Activated CD4-positive, alpha-beta memory T cell treated with anti-CD3 and anti-CD28 coated beads, Interleukin-2, amount 10 ng/mL, durations not matched to agents 7 days and 5 days (primary cell): ENCODE measurements around the gene CFAP299. TPM values are rescaled to one million over a fixed set of nuclear protein-coding genes. Genes with fewer than 3 reads are reported as not detected.

Experiments used
- CTCF ChIA-PET: fragments of 350-600 bp; sonication (Branson Sonifier 250); formaldehyde crosslinking; loops from one replicate; lab custom pipeline; 2021; ENCODE audit warnings: antibody characterized with exemption, inconsistent platforms; lab: Charles Lee
- POLR2A ChIA-PET: fragments of 350-600 bp; sonication (Branson Sonifier 250); formaldehyde crosslinking; loops from one replicate; lab custom pipeline; 2021; ENCODE audit warnings: antibody characterized with exemption; lab: Charles Lee
- DNase-seq: peaks from one replicate; pipeline ENCODE4 v3.0.0-alpha.2; 2020
- H3K27ac Mint-ChIP-seq: one replicate; pipeline ENCODE4 v1.8.0; 2021; ENCODE audit warnings: mild to moderate bottlenecking, mixed read lengths
- H3K27me3 Mint-ChIP-seq: one replicate; pipeline ENCODE4 v1.8.0; 2021; ENCODE audit warnings: mixed read lengths
- H3K36me3 Mint-ChIP-seq: one replicate; pipeline ENCODE4 v1.8.0; 2021; ENCODE audit warnings: low read depth, mixed read lengths
- H3K4me1 Mint-ChIP-seq: one replicate; pipeline ENCODE4 v1.8.0; 2021; ENCODE audit warnings: mixed read lengths
- H3K4me3 Mint-ChIP-seq: one replicate; pipeline ENCODE4 v1.8.0; 2021; ENCODE audit warnings: mild to moderate bottlenecking, mixed read lengths
- H3K9me3 Mint-ChIP-seq: one replicate; pipeline ENCODE4 v1.8.0; 2021; ENCODE audit warnings: mixed read lengths
- total RNA-seq, 2 experiments: library from RNA; stranded (reverse); gene quantifications; one replicate each; pipeline ENCODE4 v1.2.3, GENCODE V29; 2021

The CFAP299 gene
- total RNA-seq, 2 experiments from 2014 or later = not detected

- Mint-ChIP-seq H3K4me1 (no peaks in the 10 kb centered on the region), H3K4me3 (no peak overlapping the region), H3K9me3 (peaks cover 2% of the 10 kb centered on the region), H3K27ac (no peak overlapping the region), H3K27me3 (no peaks in the 10 kb centered on the region), H3K36me3 (no peaks in the 10 kb centered on the region)
- ChIA-PET CTCF (no interaction called here), POLR2A (no interaction called here)
- DNase-seq = no peak
These were observed 506.2 kb downstream of the CFAP299 start for GRCh38 chr4:80841587-80842281.

DNA sequence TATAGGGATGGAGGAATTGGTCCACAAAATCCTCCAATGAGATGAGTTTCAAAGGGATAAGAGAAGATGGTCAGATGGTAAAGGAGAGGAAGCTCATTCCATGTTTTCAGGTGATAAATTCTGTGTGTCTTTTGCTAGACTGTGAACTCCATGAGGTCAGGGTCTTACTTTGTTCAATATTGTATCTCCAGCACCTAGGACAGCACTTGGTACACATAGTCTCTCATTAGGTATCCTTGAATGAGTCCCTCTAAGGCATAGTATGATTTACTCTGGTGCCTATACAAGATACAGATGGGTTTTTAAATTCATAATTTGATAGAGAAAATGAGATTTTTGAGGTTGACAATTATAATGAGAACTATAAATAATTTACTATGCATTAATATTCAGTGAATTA lies 510.7 kb downstream of the CFAP299 start:
- no peak for DNase-seq
- no peak overlapping the region for H3K4me3 Mint-ChIP-seq
- H3K9me3 Mint-ChIP-seq = peaks cover 2% of the 10 kb centered on the region
- no peak overlapping the region for H3K27ac Mint-ChIP-seq
- no peaks in the 10 kb centered on the region for H3K27me3 Mint-ChIP-seq
- H3K36me3 Mint-ChIP-seq = no peaks in the 10 kb centered on the region
- no peaks in the 10 kb centered on the region for H3K4me1 Mint-ChIP-seq
- ChIA-PET CTCF (no interaction called here), POLR2A (no interaction called here)

DNA sequence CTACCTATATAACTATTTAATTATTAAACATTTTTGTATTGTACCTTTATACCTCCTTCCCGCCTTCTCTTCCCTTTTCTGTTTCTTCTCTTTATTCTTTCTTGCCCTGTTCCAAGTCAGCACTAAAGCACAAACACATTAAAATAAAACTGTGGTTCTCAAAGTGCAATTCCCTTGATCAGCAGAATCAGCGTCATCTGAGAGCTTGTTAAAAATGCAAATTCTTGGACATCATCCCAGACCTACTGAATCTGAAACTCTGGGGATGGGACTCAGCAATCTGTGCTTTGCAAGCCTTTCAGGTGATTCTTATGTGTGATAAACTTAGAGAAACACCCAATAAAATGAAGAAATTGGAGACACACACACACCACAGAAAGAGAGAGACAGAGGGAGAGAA lies 516.5 kb downstream of the CFAP299 start:
- H3K9me3 Mint-ChIP-seq = peaks cover 2% of the 10 kb centered on the region
- no peaks in the 10 kb centered on the region for H3K36me3 Mint-ChIP-seq
- H3K27me3 Mint-ChIP-seq = no peaks in the 10 kb centered on the region
- no peak overlapping the region for H3K4me3 Mint-ChIP-seq
- POLR2A ChIA-PET = no interaction called here
- CTCF ChIA-PET = no interaction called here
- no peaks in the 10 kb centered on the region for H3K4me1 Mint-ChIP-seq
- no peak overlapping the region for H3K27ac Mint-ChIP-seq
- no peak for DNase-seq

- Mint-ChIP-seq H3K4me3 (no peak overlapping the region), H3K4me1 (peaks cover 5% of the 10 kb centered on the region), H3K36me3 (no peaks in the 10 kb centered on the region), H3K27ac (no peak overlapping the region), H3K27me3 (no peaks in the 10 kb centered on the region), H3K9me3 (no peaks in the 10 kb centered on the region)
- CTCF ChIA-PET = no interaction called here
- POLR2A ChIA-PET = no interaction called here
- no peak for DNase-seq
These were observed 538.0 kb downstream of the CFAP299 start for GRCh38 chr4:80873571-80873970.

- H3K4me1 Mint-ChIP-seq = peaks cover 5% of the 10 kb centered on the region
- no peaks in the 10 kb centered on the region for H3K36me3 Mint-ChIP-seq
- ChIA-PET CTCF (no interaction called here), POLR2A (no interaction called here)
- no peaks in the 10 kb centered on the region for H3K9me3 Mint-ChIP-seq
- H3K27ac Mint-ChIP-seq = no peak overlapping the region
- H3K4me3 Mint-ChIP-seq = no peak overlapping the region
- no peaks in the 10 kb centered on the region for H3K27me3 Mint-ChIP-seq
- DNase-seq = no peak
These were observed 539.4 kb downstream of the CFAP299 start for GRCh38 chr4:80874979-80875378.

DNA sequence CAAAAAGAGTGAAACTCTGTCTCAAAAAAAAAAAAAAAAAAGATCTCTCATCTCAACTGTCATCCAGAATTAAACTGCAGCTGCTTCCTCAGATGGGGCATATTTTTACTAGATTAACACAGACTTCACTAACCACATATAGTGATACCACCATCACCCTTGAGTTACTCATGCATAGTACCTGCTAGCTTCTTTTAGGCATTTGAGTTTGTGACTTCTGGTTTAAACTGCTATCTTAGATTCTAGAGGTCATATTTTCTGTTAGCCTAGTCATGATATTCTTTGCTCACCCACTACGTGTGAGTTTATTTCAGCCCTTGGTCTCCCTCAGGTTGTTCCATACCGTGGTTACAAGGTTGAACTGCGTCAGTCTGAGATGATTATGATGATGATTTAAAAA lies 540.1 kb downstream of the CFAP299 start:
- no peaks in the 10 kb centered on the region for H3K36me3 Mint-ChIP-seq
- H3K4me3 Mint-ChIP-seq = no peak overlapping the region
- no peaks in the 10 kb centered on the region for H3K9me3 Mint-ChIP-seq
- DNase-seq = no peak
- H3K27me3 Mint-ChIP-seq = no peaks in the 10 kb centered on the region
- H3K4me1 Mint-ChIP-seq = peaks cover 5% of the 10 kb centered on the region
- ChIA-PET CTCF (no interaction called here), POLR2A (no interaction called here)
- no peak overlapping the region for H3K27ac Mint-ChIP-seq

GRCh38 chr4:80876810-80877209 lies 541.3 kb downstream of the CFAP299 start:
- no peaks in the 10 kb centered on the region for H3K27me3 Mint-ChIP-seq
- H3K36me3 Mint-ChIP-seq = no peaks in the 10 kb centered on the region
- no peak for DNase-seq
- H3K4me3 Mint-ChIP-seq = no peak overlapping the region
- POLR2A ChIA-PET = no interaction called here
- peaks cover 5% of the 10 kb centered on the region for H3K4me1 Mint-ChIP-seq
- no peaks in the 10 kb centered on the region for H3K9me3 Mint-ChIP-seq
- H3K27ac Mint-ChIP-seq = no peak overlapping the region
- CTCF ChIA-PET = no interaction called here

GRCh38 chr4:80878218-80878617 lies 542.7 kb downstream of the CFAP299 start:
- H3K27ac Mint-ChIP-seq = no peak overlapping the region
- H3K27me3 Mint-ChIP-seq = no peaks in the 10 kb centered on the region
- no peak for DNase-seq
- no peaks in the 10 kb centered on the region for H3K36me3 Mint-ChIP-seq
- ChIA-PET POLR2A (no interaction called here), CTCF (no interaction called here)
- no peak overlapping the region for H3K4me3 Mint-ChIP-seq
- no peaks in the 10 kb centered on the region for H3K9me3 Mint-ChIP-seq
- peaks cover 5% of the 10 kb centered on the region for H3K4me1 Mint-ChIP-seq

GRCh38 chr4:80897537-80898303 lies 562.2 kb downstream of the CFAP299 start:
- Mint-ChIP-seq H3K4me3 (no peak overlapping the region), H3K9me3 (no peaks in the 10 kb centered on the region), H3K27me3 (peaks cover 2% of the 10 kb centered on the region), H3K36me3 (no peaks in the 10 kb centered on the region), H3K4me1 (no peaks in the 10 kb centered on the region), H3K27ac (no peak overlapping the region)
- CTCF ChIA-PET = no interaction called here
- POLR2A ChIA-PET = no interaction called here
- no peak for DNase-seq

DNA sequence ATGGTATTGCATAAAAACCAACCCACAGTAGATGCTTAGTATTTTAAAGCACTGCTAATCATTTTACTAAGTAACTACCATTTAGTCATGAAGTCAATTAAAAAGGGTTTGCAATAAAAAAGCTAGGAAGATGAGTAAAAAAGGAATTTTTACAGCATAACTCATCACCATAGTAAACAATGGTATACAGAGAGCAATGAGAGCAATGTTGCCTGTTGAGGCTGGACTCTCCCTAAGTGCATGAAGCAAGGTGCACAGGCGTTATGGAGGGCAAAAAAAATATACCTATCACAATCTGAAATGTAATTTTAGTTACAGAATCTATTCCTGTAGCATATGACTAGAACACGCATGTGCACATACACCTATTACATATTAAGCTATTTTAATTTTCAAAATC lies 565.4 kb downstream of the CFAP299 start:
- ChIA-PET CTCF (no interaction called here), POLR2A (no interaction called here)
- DNase-seq = no peak
- H3K9me3 Mint-ChIP-seq = peaks cover 5% of the 10 kb centered on the region
- no peak overlapping the region for H3K4me3 Mint-ChIP-seq
- no peak overlapping the region for H3K27ac Mint-ChIP-seq
- H3K4me1 Mint-ChIP-seq = no peaks in the 10 kb centered on the region
- H3K36me3 Mint-ChIP-seq = no peaks in the 10 kb centered on the region
- peaks cover 2% of the 10 kb centered on the region for H3K27me3 Mint-ChIP-seq

GRCh38 chr4:80903020-80903419 lies 567.5 kb downstream of the CFAP299 start:
- peaks cover 12% of the 10 kb centered on the region for H3K9me3 Mint-ChIP-seq
- H3K27ac Mint-ChIP-seq = no peak overlapping the region
- no peak for DNase-seq
- H3K36me3 Mint-ChIP-seq = no peaks in the 10 kb centered on the region
- no peaks in the 10 kb centered on the region for H3K4me1 Mint-ChIP-seq
- H3K27me3 Mint-ChIP-seq = peaks cover 2% of the 10 kb centered on the region
- H3K4me3 Mint-ChIP-seq = no peak overlapping the region
- ChIA-PET CTCF (no interaction called here), POLR2A (no interaction called here)

DNA sequence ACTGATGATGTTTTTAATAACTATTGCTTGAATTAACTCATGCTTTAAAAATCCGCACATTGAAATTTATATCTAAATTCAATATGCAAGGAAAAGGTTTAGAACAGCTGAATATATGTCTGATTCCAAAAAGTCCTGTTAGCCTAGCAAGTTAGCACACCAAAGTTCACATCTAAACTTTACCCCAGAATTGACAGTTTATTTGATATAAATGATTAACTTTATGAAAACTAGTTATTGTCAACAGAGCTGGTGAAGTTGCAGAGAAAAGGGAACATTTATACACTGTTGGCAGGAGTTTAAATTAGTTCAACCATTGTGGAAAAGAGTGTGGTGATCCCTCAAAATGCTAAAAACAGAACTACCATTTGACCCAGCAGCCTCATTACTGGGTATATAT lies 574.4 kb downstream of the CFAP299 start:
- no peak overlapping the region for H3K4me3 Mint-ChIP-seq
- CTCF ChIA-PET = no interaction called here
- no peak overlapping the region for H3K27ac Mint-ChIP-seq
- H3K36me3 Mint-ChIP-seq = no peaks in the 10 kb centered on the region
- no peak for DNase-seq
- POLR2A ChIA-PET = no interaction called here
- H3K27me3 Mint-ChIP-seq = no peaks in the 10 kb centered on the region
- H3K4me1 Mint-ChIP-seq = peaks cover 6% of the 10 kb centered on the region
- H3K9me3 Mint-ChIP-seq = peaks cover 15% of the 10 kb centered on the region

DNA sequence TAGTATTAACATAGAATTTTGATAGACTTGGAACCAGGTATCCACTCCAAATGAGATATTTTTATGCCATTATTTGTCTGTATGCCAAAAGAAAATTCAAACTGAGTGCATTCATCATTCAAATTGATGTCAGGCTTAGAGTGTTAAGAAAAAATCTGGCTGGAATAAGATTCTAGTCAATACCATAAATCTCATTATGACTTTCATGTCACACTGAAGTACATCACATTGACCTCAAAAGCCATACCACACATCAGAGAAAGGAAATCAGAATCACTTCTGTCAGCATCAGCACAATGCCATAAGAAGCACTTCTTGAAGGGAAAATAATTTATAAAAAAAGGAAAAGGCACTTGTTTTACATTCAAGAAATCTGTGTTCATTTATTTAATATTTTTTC lies 575.9 kb downstream of the CFAP299 start:
- ChIA-PET CTCF (no interaction called here), POLR2A (no interaction called here)
- Mint-ChIP-seq H3K9me3 (peaks cover 7% of the 10 kb centered on the region), H3K27ac (no peak overlapping the region), H3K36me3 (no peaks in the 10 kb centered on the region), H3K4me1 (peaks cover 6% of the 10 kb centered on the region), H3K27me3 (no peaks in the 10 kb centered on the region), H3K4me3 (no peak overlapping the region)
- no peak for DNase-seq

- POLR2A ChIA-PET = no interaction called here
- CTCF ChIA-PET = no interaction called here
- H3K27ac Mint-ChIP-seq = no peak overlapping the region
- no peaks in the 10 kb centered on the region for H3K27me3 Mint-ChIP-seq
- H3K36me3 Mint-ChIP-seq = no peaks in the 10 kb centered on the region
- peaks cover 3% of the 10 kb centered on the region for H3K9me3 Mint-ChIP-seq
- no peak for DNase-seq
- peaks cover 6% of the 10 kb centered on the region for H3K4me1 Mint-ChIP-seq
- H3K4me3 Mint-ChIP-seq = no peak overlapping the region
These were observed 576.8 kb downstream of the CFAP299 start for GRCh38 chr4:80912350-80912749.
